Tibial artery (tissue), 4 donors: ENCODE results near the gene TAGLN3.

Experiments used
- DNase-seq, 2 donors: peaks; one replicate each; pipeline ENCODE4 v3.0.0-alpha.2; 2019
- H3K27ac ChIP-seq, 2 donors: fragments of 200-600 bp; sonication (generic) in 1 of 2; 1 replicate in 1 of 2; 2 replicates in 1 of 2; pipeline ENCODE4 v1.5.1; 2018 to 2019; ENCODE audit warnings: mild to moderate bottlenecking in 1 of 2
- H3K27me3 ChIP-seq, 2 donors: fragments of 200-600 bp; sonication (generic) in 1 of 2; one replicate each; pipeline versions ENCODE4 v1.5.1 to v1.6.0; 2016 to 2019
- H3K36me3 ChIP-seq, 3 donors: fragments of 200-600 bp; sonication (generic) in 2 of 3; one replicate each; pipeline ENCODE4 v1.5.1; 2016 to 2019; ENCODE audit warnings: mild to moderate bottlenecking in 2 of 3
- H3K4me1 ChIP-seq, 4 donors: fragments of 200-600 bp; sonication (generic) in 2 of 4; 1 replicate in 3 of 4; 2 replicates in 1 of 4; pipeline ENCODE4 v1.5.1; 2016 to 2019
- H3K4me3 ChIP-seq, 2 donors: fragments of 200-600 bp; sonication (generic) in 1 of 2; 1 replicate in 1 of 2; 2 replicates in 1 of 2; pipeline ENCODE4 v1.5.1; 2018 to 2019; ENCODE audit warnings: mild to moderate bottlenecking in 2 of 2
- H3K9me3 ChIP-seq, 3 donors: fragments of 200-600 bp; sonication (generic) in 1 of 3; one replicate each; pipeline ENCODE4 v1.5.1; 2016 to 2019
- intact Hi-C: fragments of 100-400 bp; cut with DNase I; formaldehyde crosslinking; loops from one replicate; pipeline ENCODE4 v1.15.0; 2023; ENCODE audit warnings: low total_unique reads
- TF ChIP-seq, protein P1 (sequence below), 2 experiments: fragments of 200-600 bp in 1 of 2; fragments of 450-650 bp in 1 of 2; IDR thresholded peaks; one replicate each; pipeline ENCODE4 v1.5.1; 2017 to 2019; ENCODE audit warnings: antibody characterized with exemption in 2 of 2, mild to moderate bottlenecking in 1 of 2, moderate library complexity in 1 of 2

Gene TAGLN3

DNA sequence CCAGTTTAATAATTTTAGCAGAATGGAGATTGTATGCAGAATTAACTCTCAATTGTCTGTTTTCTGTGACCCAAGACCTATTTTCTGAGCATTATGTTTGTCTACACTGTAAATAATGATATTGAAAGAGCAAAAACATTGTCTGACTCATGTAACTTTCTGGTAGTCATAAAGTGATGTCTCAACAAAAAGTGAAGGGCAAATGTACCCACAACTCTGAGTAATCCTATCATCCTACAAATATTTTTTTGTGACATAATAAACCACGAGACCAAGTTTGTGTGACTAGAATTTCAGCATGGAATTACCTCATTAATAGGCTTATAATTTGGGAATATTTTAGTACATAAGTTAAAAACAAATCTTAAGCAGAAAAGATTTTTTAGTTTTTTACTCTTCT, 35.3 kb upstream of the TAGLN3 start:
- H3K27ac ChIP-seq: peak overlapping the region; percentile 2 to 10
- peaks cover 0 to 23% (median 8%) of the 10 kb centered on the region in 4 donors for H3K4me1 ChIP-seq
- H3K27me3 ChIP-seq: no peaks in the 10 kb centered on the region
- H3K4me3 ChIP-seq: no peak overlapping the region
- DNase-seq: no peak
- TF ChIP-seq, protein P1, sequence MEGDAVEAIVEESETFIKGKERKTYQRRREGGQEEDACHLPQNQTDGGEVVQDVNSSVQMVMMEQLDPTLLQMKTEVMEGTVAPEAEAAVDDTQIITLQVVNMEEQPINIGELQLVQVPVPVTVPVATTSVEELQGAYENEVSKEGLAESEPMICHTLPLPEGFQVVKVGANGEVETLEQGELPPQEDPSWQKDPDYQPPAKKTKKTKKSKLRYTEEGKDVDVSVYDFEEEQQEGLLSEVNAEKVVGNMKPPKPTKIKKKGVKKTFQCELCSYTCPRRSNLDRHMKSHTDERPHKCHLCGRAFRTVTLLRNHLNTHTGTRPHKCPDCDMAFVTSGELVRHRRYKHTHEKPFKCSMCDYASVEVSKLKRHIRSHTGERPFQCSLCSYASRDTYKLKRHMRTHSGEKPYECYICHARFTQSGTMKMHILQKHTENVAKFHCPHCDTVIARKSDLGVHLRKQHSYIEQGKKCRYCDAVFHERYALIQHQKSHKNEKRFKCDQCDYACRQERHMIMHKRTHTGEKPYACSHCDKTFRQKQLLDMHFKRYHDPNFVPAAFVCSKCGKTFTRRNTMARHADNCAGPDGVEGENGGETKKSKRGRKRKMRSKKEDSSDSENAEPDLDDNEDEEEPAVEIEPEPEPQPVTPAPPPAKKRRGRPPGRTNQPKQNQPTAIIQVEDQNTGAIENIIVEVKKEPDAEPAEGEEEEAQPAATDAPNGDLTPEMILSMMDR (IDR thresholded peaks at IDR 0.05): no peak
- intact Hi-C loops: loop anchor here (10.0 kb wide), 1 partner anchor 99 kb away; no protein-coding TSS in a partner anchor
- H3K9me3 ChIP-seq: no peaks in the 10 kb centered on the region
- H3K36me3 ChIP-seq: peaks cover 11 to 32% (median 18%) of the 10 kb centered on the region in 3 donors

DNA sequence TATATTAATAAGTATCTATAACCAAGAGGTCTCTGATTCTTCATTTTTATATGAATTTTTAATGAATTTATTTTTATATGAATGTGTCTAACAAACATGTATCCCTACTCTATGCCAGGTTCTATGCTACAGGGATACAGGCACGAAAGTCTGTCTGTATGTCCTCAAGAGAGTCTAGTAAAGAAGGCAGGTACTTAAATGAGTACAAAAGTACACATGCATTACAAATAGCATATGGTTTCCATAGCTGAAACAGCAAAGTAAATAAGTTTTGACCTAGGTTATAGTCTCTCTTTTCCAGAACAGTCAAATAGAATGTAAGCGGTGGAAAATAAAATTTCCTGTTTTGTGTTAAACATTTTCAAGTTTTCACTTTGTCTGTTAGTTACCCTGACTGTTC, 33.2 kb upstream of the TAGLN3 start:
- Histone ChIP-seq H3K4me1 (peaks cover 0 to 30% (median 12%) of the 10 kb centered on the region in 4 donors), H3K27me3 (no peaks in the 10 kb centered on the region), H3K27ac (peak overlapping the region in 1 of 2 donors; percentile 10), H3K4me3 (no peak overlapping the region), H3K9me3 (no peaks in the 10 kb centered on the region), H3K36me3 (peaks cover 14 to 34% (median 27%) of the 10 kb centered on the region in 3 donors)
- intact Hi-C loops: loop anchor here (10.0 kb wide), 1 partner anchor 101 kb away; no protein-coding TSS in a partner anchor
- DNase-seq: no peak
- TF ChIP-seq, protein P1 (IDR thresholded peaks at IDR 0.05): no peak

DNA sequence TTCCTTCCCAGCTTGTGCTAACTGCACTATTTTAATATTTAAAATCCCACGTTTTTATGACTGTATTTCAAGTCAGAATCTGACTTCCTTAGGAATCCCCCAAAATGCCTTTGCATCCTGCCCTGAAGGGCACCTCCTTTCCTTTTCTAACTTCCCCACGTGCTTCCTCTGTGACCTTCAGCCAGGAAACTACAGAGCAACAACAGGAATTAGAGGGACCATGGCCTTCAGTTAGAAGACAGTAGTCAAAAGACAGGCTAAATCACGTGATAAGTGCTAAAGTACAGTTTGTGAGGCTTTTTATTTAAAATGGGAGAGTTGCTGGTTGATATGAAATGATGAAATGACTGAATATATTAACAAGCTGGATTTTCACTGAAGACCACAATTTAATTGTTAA, 31.7 kb upstream of the TAGLN3 start:
- Histone ChIP-seq H3K27ac (peak overlapping the region; percentile 14 to 56), H3K27me3 (no peaks in the 10 kb centered on the region), H3K36me3 (peaks cover 14 to 35% (median 34%) of the 10 kb centered on the region in 3 donors), H3K4me3 (no peak overlapping the region), H3K9me3 (no peaks in the 10 kb centered on the region), H3K4me1 (peaks cover 0 to 40% (median 12%) of the 10 kb centered on the region in 4 donors)
- no peak for DNase-seq
- intact Hi-C loops: loop anchor here (2.0 to 10.0 kb wide), 2 partner anchors 102 to 246 kb away; no protein-coding TSS in a partner anchor
- TF ChIP-seq, protein P1 (IDR thresholded peaks at IDR 0.05): no peak

DNA sequence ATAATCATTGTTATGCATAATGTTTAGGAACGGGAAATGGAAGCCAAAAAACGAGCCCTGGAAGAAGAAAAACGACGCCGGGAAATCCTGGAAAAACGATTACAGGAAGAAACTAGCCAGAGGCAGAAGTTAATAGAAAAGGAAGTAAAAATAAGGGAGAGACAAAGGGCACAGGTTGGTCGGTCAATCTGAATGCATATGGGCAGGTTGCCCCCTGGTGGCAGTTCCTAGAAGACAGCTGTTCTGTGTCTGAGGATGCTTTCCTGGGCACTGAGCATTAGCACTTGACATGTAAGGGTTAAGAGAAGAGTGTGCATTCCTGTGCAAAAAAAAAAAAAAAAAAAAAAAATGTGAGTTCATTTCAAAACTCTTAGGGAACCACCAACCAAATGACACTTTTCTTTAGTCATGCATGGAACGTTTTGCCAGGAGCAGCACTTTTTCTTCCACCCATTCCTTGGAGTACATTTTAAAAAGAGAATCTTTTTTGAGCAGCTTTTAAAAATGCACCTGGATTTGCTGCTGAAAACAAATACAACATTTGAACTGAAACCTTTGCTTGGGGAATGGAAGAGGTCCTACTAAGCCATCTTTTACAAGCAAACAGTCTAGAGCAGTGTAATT, 31.0 kb upstream of the TAGLN3 start:
- Histone ChIP-seq H3K4me1 (peaks cover 0 to 40% (median 12%) of the 10 kb centered on the region in 4 donors), H3K36me3 (peaks cover 14 to 31% (median 31%) of the 10 kb centered on the region in 3 donors), H3K9me3 (no peaks in the 10 kb centered on the region), H3K27ac (peak overlapping the region; percentile 14 to 56), H3K27me3 (no peaks in the 10 kb centered on the region), H3K4me3 (no peak overlapping the region)
- TF ChIP-seq, protein P1 (IDR thresholded peaks at IDR 0.05): peak; percentile 85 to 89
- DNase-seq: peak; percentile 87 to 91
- intact Hi-C loops: loop anchor here (2.0 to 10.0 kb wide), 2 partner anchors 103 to 247 kb away; no protein-coding TSS in a partner anchor

DNA sequence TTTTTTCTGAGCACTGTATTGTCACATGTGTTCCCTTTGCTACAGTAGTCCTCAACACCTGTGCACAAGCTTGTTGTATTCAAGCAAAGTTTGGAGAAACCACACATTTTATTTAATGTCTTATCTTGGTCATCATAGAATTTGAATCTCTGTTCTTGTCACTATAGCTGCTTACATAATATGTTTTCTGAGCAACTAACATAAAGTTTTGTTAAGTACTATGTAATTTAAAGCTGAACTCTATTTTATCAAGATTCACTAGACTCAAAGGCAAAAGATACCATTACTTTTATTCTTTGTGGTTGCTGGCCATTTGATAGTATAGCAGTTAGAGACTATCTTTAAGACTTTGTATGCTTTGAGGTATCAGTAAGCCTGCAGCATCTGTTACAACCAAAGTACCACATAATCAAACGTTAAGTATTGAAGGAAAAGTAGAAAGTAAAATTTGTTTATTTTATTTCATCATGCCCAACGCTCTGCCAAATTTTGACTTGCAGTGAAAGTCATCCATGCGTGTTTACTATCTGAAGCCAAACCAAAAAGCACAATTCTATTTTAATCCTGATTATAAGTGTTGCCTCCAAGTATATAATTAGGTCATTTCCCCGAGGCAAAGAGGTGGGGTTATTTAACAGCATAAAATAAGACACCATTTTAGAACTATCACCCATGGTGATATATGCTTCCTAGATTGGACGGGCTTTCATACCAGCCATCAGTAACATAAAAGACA, 30.2 kb upstream of the TAGLN3 start:
- intact Hi-C loops: loop anchor here (10.0 kb wide), 1 partner anchor 104 kb away; no protein-coding TSS in a partner anchor
- H3K27ac ChIP-seq: peak overlapping the region; percentile 39 to 50
- H3K9me3 ChIP-seq: no peaks in the 10 kb centered on the region
- TF ChIP-seq, protein P1 (IDR thresholded peaks at IDR 0.05): no peak
- H3K36me3 ChIP-seq: peaks cover 14 to 32% (median 24%) of the 10 kb centered on the region in 3 donors
- no peak for DNase-seq
- no peaks in the 10 kb centered on the region for H3K27me3 ChIP-seq
- H3K4me1 ChIP-seq: peaks cover 0 to 34% (median 10%) of the 10 kb centered on the region in 4 donors
- no peak overlapping the region for H3K4me3 ChIP-seq
